ENCODE data around the gene KRTAP27-1.

DNA sequence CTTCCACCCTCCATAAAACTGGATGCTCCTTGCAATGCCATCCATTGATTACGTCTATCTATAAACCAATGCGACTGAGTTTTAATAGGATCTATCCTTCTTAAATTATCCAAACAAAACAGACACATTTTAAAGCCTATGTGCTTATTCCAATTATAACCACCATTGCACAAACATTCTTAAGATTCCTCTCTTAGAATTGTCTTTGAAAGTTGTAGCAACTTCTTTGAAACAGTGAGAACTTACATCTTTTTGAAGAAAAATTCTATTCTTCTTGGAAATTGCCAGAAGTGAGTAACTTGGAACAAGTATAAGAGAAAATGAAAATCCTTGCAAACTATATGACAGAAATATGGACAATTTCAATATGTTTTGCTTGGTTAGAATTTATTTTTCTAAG lies 17.3 kb downstream of the KRTAP27-1 start, which contains the start of gene KRTAP26-1:
- TF ChIP-seq CTCF (IDR thresholded peaks at IDR 0.05) (no peak), POLR2AphosphoS5 (IDR thresholded peaks at IDR 0.05) (no peak), POLR2A (IDR thresholded peaks at IDR 0.05) (no peak)

Data from breast epithelium (tissue), 3 donors.